ENCODE measurements around the gene LRP6. TPM values are rescaled to one million over a fixed set of nuclear protein-coding genes. Genes with fewer than 3 reads are reported as not detected.

LRP6 gene
- polyA plus RNA-seq, 4 donors: 2.2 to 23.6 (median 4.1) TPM

DNA sequence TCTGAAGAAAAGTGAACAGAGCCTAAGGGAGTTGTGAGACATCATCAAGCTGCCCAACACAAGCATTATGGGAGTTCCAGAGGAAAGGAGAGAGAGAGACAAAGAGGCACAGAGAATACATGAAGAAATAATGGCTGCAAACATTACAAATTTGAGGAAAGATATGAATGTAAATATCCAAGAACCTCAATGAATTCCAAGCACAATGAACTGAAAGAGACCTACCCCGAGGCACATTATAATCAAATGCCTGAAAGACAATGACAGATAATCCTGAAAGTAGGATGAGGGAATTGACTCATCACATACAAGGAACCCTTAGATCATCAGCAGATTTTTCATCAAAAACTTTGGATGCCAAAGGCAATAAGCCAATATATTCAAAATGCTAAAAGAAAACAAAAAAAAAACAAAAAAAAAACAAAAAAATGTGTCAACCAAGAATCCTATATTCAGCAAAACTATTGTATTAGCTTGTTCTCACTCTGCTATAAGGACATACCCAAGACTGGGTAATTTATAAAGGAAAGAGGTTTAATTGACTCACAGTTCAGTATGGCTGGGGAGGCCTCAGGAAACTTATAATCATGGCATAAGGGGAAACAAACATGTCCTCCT, 158.3 kb downstream of the LRP6 start:
- H3K9me3 ChIP-seq (ENCODE audit: control insufficient read depth in 2 of 2, insufficient read depth in 1 of 2, low read depth in 1 of 2, low read length in 1 of 2): peaks cover 0 to 28% of the 10 kb centered on the region in 2 donors
- DNase-seq (no peak), FAIRE-seq (no peak)
- no peaks in the 10 kb centered on the region for H3K27me3 ChIP-seq (ENCODE audit: control insufficient read depth in 3 of 3, insufficient read depth in 3 of 3, low read length in 3 of 3)
- WGBS, 3 donors: 79 to 100% (median 92%) methylated on average over 1 of the region's 1 CpG
- H3K4me3 ChIP-seq (ENCODE audit: low read depth in 1 of 3, low read length in 3 of 3): no peak overlapping the region
- peaks cover 0 to 10% (median 0%) of the 10 kb centered on the region in 3 donors for H3K36me3 ChIP-seq (ENCODE audit: control insufficient read depth in 3 of 3, insufficient read depth in 2 of 3, low read depth in 1 of 3, low read length in 3 of 3)
- no peak overlapping the region for H3K27ac ChIP-seq (ENCODE audit: low read depth in 1 of 3, low read length in 2 of 3)
- H3K4me1 ChIP-seq (ENCODE audit: control insufficient read depth in 3 of 3, insufficient read depth in 2 of 3, low read depth in 1 of 3, low read length in 2 of 3): no peaks in the 10 kb centered on the region

- H3K4me3 ChIP-seq (ENCODE audit: low read depth in 1 of 3, low read length in 3 of 3): no peak overlapping the region
- H3K36me3 ChIP-seq (ENCODE audit: control insufficient read depth in 3 of 3, insufficient read depth in 2 of 3, low read depth in 1 of 3, low read length in 3 of 3): peaks cover 0 to 13% (median 0%) of the 10 kb centered on the region in 3 donors
- peaks cover 0 to 28% of the 10 kb centered on the region in 2 donors for H3K9me3 ChIP-seq (ENCODE audit: control insufficient read depth in 2 of 2, insufficient read depth in 1 of 2, low read depth in 1 of 2, low read length in 1 of 2)
- DNase-seq (no peak), FAIRE-seq (no peak)
- H3K4me1 ChIP-seq (ENCODE audit: control insufficient read depth in 3 of 3, insufficient read depth in 2 of 3, low read depth in 1 of 3, low read length in 2 of 3): no peaks in the 10 kb centered on the region
- H3K27ac ChIP-seq (ENCODE audit: low read depth in 1 of 3, low read length in 2 of 3): no peak overlapping the region
- 83 to 93% (median 85%) methylated on average over 6 of the region's 6 CpGs for WGBS, 3 donors
- H3K27me3 ChIP-seq (ENCODE audit: control insufficient read depth in 3 of 3, insufficient read depth in 3 of 3, low read length in 3 of 3): no peaks in the 10 kb centered on the region
Observed at GRCh38 chr12:12107678-12108077, 159.2 kb downstream of the LRP6 start.

DNA sequence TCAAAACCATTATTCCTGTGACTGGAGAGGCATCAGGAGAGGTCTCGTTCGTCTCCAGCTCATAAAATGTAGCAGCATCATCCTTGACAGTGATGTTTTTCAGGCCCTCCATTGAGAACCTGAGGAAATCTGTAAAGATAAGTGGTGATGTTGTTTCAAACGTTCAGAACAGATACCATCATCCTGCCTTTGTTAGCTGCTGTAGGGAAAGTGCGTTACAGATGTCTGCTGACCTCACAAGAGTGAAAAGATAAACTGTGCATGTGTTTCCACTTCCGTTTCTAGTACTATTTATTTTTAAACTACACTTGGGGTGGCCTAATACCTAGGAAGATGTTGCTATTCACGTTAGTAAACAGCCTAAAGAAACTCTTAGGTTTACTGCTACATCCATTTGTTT, 167.7 kb downstream of the LRP6 start:
- peaks cover 0 to 6% of the 10 kb centered on the region in 2 donors for H3K9me3 ChIP-seq (ENCODE audit: control insufficient read depth in 2 of 2, insufficient read depth in 1 of 2, low read depth in 1 of 2, low read length in 1 of 2)
- no peaks in the 10 kb centered on the region for H3K27me3 ChIP-seq (ENCODE audit: control insufficient read depth in 3 of 3, insufficient read depth in 3 of 3, low read length in 3 of 3)
- 56 to 73% (median 58%) methylated on average over 6 of the region's 6 CpGs for WGBS, 3 donors
- H3K36me3 ChIP-seq (ENCODE audit: control insufficient read depth in 3 of 3, insufficient read depth in 2 of 3, low read depth in 1 of 3, low read length in 3 of 3): peaks cover 0 to 30% (median 7%) of the 10 kb centered on the region in 3 donors
- DNase-seq: no peak
- FAIRE-seq: no peak
- H3K27ac ChIP-seq (ENCODE audit: low read depth in 1 of 3, low read length in 2 of 3): no peak overlapping the region
- no peaks in the 10 kb centered on the region for H3K4me1 ChIP-seq (ENCODE audit: control insufficient read depth in 3 of 3, insufficient read depth in 2 of 3, low read depth in 1 of 3, low read length in 2 of 3)
- H3K4me3 ChIP-seq (ENCODE audit: low read depth in 1 of 3, low read length in 3 of 3): no peak overlapping the region

- Histone ChIP-seq H3K36me3 (ENCODE audit: control insufficient read depth in 3 of 3, insufficient read depth in 2 of 3, low read depth in 1 of 3, low read length in 3 of 3) (peaks cover 0 to 29% (median 7%) of the 10 kb centered on the region in 3 donors), H3K27me3 (ENCODE audit: control insufficient read depth in 3 of 3, insufficient read depth in 3 of 3, low read length in 3 of 3) (no peaks in the 10 kb centered on the region), H3K4me1 (ENCODE audit: control insufficient read depth in 3 of 3, insufficient read depth in 2 of 3, low read depth in 1 of 3, low read length in 2 of 3) (no peaks in the 10 kb centered on the region), H3K27ac (ENCODE audit: low read depth in 1 of 3, low read length in 2 of 3) (no peak overlapping the region), H3K4me3 (ENCODE audit: low read depth in 1 of 3, low read length in 3 of 3) (no peak overlapping the region), H3K9me3 (ENCODE audit: control insufficient read depth in 2 of 2, insufficient read depth in 1 of 2, low read depth in 1 of 2, low read length in 1 of 2) (peaks cover 0 to 1% of the 10 kb centered on the region in 2 donors)
- FAIRE-seq: no peak
- DNase-seq: no peak
- WGBS, 3 donors: 86 to 93% (median 90%) methylated on average over 3 of the region's 3 CpGs
Observed at GRCh38 chr12:12098691-12099015, 168.2 kb downstream of the LRP6 start.

GRCh38 chr12:12097891-12098690, 168.8 kb downstream of the LRP6 start:
- Histone ChIP-seq H3K27me3 (ENCODE audit: control insufficient read depth in 3 of 3, insufficient read depth in 3 of 3, low read length in 3 of 3) (no peaks in the 10 kb centered on the region), H3K4me1 (ENCODE audit: control insufficient read depth in 3 of 3, insufficient read depth in 2 of 3, low read depth in 1 of 3, low read length in 2 of 3) (no peaks in the 10 kb centered on the region), H3K9me3 (ENCODE audit: control insufficient read depth in 2 of 2, insufficient read depth in 1 of 2, low read depth in 1 of 2, low read length in 1 of 2) (no peaks in the 10 kb centered on the region), H3K27ac (ENCODE audit: low read depth in 1 of 3, low read length in 2 of 3) (no peak overlapping the region), H3K4me3 (ENCODE audit: low read depth in 1 of 3, low read length in 3 of 3) (no peak overlapping the region), H3K36me3 (ENCODE audit: control insufficient read depth in 3 of 3, insufficient read depth in 2 of 3, low read depth in 1 of 3, low read length in 3 of 3) (peaks cover 0 to 31% (median 7%) of the 10 kb centered on the region in 3 donors)
- FAIRE-seq (no peak), DNase-seq (no peak)
- 82 to 95% (median 84%) methylated on average over 6 of the region's 6 CpGs for WGBS, 3 donors

- WGBS, 3 donors: 56 to 87% (median 65%) methylated on average over 3 of the region's 3 CpGs
Observed at GRCh38 chr12:12095021-12095420, 171.8 kb downstream of the LRP6 start.

GRCh38 chr12:12094481-12094880, 172.4 kb downstream of the LRP6 start:
- 84 to 89% (median 89%) methylated on average over 4 of the region's 4 CpGs for WGBS, 3 donors
- DNase-seq: no peak

More at GRCh38 chr12:12095021-12095420, 171.8 kb downstream of the LRP6 start:
- no peaks in the 10 kb centered on the region for H3K9me3 ChIP-seq (ENCODE audit: control insufficient read depth in 2 of 2, insufficient read depth in 1 of 2, low read depth in 1 of 2, low read length in 1 of 2)
- no peaks in the 10 kb centered on the region for H3K4me1 ChIP-seq (ENCODE audit: control insufficient read depth in 3 of 3, insufficient read depth in 2 of 3, low read depth in 1 of 3, low read length in 2 of 3)
- no peaks in the 10 kb centered on the region for H3K27me3 ChIP-seq (ENCODE audit: control insufficient read depth in 3 of 3, insufficient read depth in 3 of 3, low read length in 3 of 3)
- H3K4me3 ChIP-seq (ENCODE audit: low read depth in 1 of 3, low read length in 3 of 3): no peak overlapping the region
- no peak overlapping the region for H3K27ac ChIP-seq (ENCODE audit: low read depth in 1 of 3, low read length in 2 of 3)
- FAIRE-seq (no peak), DNase-seq (no peak)
- H3K36me3 ChIP-seq (ENCODE audit: control insufficient read depth in 3 of 3, insufficient read depth in 2 of 3, low read depth in 1 of 3, low read length in 3 of 3): peaks cover 0 to 43% (median 2%) of the 10 kb centered on the region in 3 donors

DNA sequence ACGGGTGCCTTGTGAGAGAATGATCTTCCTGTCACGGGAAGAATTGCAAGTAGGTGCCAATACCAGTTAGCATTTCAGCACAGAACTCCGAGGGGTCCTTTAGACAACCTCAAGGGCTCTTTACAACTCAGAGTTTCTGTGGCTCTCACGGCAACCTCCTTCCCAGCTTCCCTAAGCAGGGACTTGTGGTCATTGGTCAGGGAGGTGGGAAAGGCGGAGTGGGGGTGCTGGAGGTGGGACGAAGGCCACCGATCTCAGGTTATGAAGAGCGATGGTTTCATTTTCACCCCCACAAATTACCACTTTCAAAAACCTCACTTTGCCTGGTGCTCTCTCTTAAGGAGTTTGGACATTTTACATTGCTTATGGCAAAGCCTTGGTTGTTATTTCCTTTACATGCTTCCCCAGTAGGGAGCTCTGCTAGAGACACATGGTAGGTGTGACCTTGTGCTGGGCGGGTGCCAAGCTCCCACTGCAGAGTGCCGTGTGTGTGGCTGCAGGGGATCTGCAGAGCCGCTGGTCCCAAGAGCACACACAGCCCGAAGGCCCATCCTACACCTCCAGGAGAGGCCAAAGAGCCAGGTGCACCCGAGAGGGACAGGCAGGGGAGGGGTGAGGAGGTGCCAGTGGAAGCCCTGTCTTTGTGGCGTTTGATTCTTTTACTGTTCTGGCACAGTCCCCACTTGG, 174.7 kb downstream of the LRP6 start:
- Histone ChIP-seq H3K36me3 (ENCODE audit: control insufficient read depth in 3 of 3, insufficient read depth in 2 of 3, low read depth in 1 of 3, low read length in 3 of 3) (peaks cover 0 to 59% (median 0%) of the 10 kb centered on the region in 3 donors), H3K4me3 (ENCODE audit: low read depth in 1 of 3, low read length in 3 of 3) (no peak overlapping the region), H3K27me3 (ENCODE audit: control insufficient read depth in 3 of 3, insufficient read depth in 3 of 3, low read length in 3 of 3) (no peaks in the 10 kb centered on the region), H3K9me3 (ENCODE audit: control insufficient read depth in 2 of 2, insufficient read depth in 1 of 2, low read depth in 1 of 2, low read length in 1 of 2) (no peaks in the 10 kb centered on the region), H3K4me1 (ENCODE audit: control insufficient read depth in 3 of 3, insufficient read depth in 2 of 3, low read depth in 1 of 3, low read length in 2 of 3) (no peaks in the 10 kb centered on the region), H3K27ac (ENCODE audit: low read depth in 1 of 3, low read length in 2 of 3) (no peak overlapping the region)
- WGBS, 3 donors: 59 to 75% (median 61%) methylated on average over 14 of the region's 14 CpGs
- DNase-seq (peak in 1 of 2 donors; percentile 11), FAIRE-seq (no peak)

More at GRCh38 chr12:12094481-12094880, 172.4 kb downstream of the LRP6 start:
- no peaks in the 10 kb centered on the region for H3K4me1 ChIP-seq (ENCODE audit: control insufficient read depth in 3 of 3, insufficient read depth in 2 of 3, low read depth in 1 of 3, low read length in 2 of 3)
- FAIRE-seq: no peak
- H3K27me3 ChIP-seq (ENCODE audit: control insufficient read depth in 3 of 3, insufficient read depth in 3 of 3, low read length in 3 of 3): no peaks in the 10 kb centered on the region
- H3K27ac ChIP-seq (ENCODE audit: low read depth in 1 of 3, low read length in 2 of 3): no peak overlapping the region
- H3K36me3 ChIP-seq (ENCODE audit: control insufficient read depth in 3 of 3, insufficient read depth in 2 of 3, low read depth in 1 of 3, low read length in 3 of 3): peaks cover 0 to 43% (median 2%) of the 10 kb centered on the region in 3 donors
- H3K4me3 ChIP-seq (ENCODE audit: low read depth in 1 of 3, low read length in 3 of 3): no peak overlapping the region
- H3K9me3 ChIP-seq (ENCODE audit: control insufficient read depth in 2 of 2, insufficient read depth in 1 of 2, low read depth in 1 of 2, low read length in 1 of 2): no peaks in the 10 kb centered on the region
